Measurements from ENCODE around the gene EIF3L.

DNA sequence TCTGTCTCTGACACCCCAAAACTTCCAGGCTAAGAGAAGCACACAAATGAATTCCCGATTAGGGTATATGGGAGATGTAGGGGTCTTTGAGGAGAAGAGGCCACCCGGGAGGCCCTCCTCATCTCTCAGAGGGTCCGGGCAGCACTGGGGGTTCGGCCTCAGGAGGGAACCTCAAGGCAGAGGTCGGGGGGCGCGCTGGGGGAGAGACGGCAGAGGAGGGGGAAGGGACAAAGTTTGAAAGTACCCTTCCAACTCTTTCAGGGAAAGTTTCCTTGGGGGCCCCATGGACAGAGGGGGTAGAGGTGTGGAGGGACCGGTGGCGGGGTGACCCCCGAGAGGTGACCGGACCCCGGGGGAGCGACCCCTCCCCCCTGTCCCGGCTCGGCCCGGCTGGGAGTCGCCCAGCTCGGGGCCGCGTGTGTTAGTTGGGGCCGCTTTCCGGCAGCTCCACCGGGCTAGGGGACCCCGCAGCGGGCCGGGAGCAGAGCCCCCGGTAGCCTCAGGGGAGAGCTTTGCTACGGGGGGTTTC is 44.8 kb upstream of the EIF3L start:
- no peak for TF ChIP-seq CTCF (IDR thresholded peaks at IDR 0.05)
- no peak for TF ChIP-seq POLR2A (IDR thresholded peaks at IDR 0.05)
- TF ChIP-seq POLR2AphosphoS5 (IDR thresholded peaks at IDR 0.05), result no peak

All from suprapubic skin (tissue), 4 donors.